Osteoblast (primary cell): ENCODE measurements around the gene TRIM42. TPM values are rescaled to one million over a fixed set of nuclear protein-coding genes. Genes with fewer than 3 reads are reported as not detected.
A peak's percentile ranks its signal among the peaks of the same experiment; 100 is the strongest.

ENCODE experiments used
- DNase-seq: peaks from one replicate; pipeline ENCODE4 v3.0.0; 2011; ENCODE audit warnings: low spot score, mixed read lengths; ENCODE audit not compliant: insufficient read length; ENCODE audit errors: missing footprints
- H2AFZ ChIP-seq: 2 replicates; pipeline ENCODE4 v1.6.0; 2011; ENCODE audit warnings: mild to moderate bottlenecking, low read length
- H3K27ac ChIP-seq: 2 replicates; pipeline ENCODE4 v1.5.1; 2011; ENCODE audit warnings: mild to moderate bottlenecking, low read depth, low read length, moderate library complexity
- H3K27me3 ChIP-seq: 2 replicates; pipeline ENCODE4 v1.6.0; 2012; ENCODE audit warnings: mild to moderate bottlenecking, control low read depth, inconsistent platforms, low read length, moderate library complexity; ENCODE audit not compliant: insufficient read depth
- H3K36me3 ChIP-seq: 2 replicates; pipeline ENCODE4 v1.5.1; 2011; ENCODE audit warnings: mild to moderate bottlenecking, low read length, control low read depth, moderate library complexity; ENCODE audit not compliant: insufficient read depth
- H3K4me1 ChIP-seq: 2 replicates; pipeline ENCODE4 v1.5.1; 2011; ENCODE audit warnings: mild to moderate bottlenecking, low read length, control low read depth, moderate library complexity; ENCODE audit not compliant: insufficient read depth
- H3K4me2 ChIP-seq: 2 replicates; pipeline ENCODE4 v1.6.0; 2011; ENCODE audit warnings: mild to moderate bottlenecking, low read length; ENCODE audit not compliant: insufficient read depth
- H3K4me3 ChIP-seq: fragments of 200-600 bp; sonication (generic); 3 replicates; pipeline ENCODE4 v1.5.1; 2012; ENCODE audit warnings: mild to moderate bottlenecking, low read length, inconsistent platforms; ENCODE audit not compliant: insufficient read depth
- H3K79me2 ChIP-seq: 2 replicates; pipeline ENCODE4 v1.6.0; 2012; ENCODE audit warnings: mild to moderate bottlenecking, low read length, control low read depth, inconsistent platforms; ENCODE audit not compliant: insufficient read depth
- H3K9me3 ChIP-seq: 2 replicates; pipeline ENCODE4 v1.5.1; 2011; ENCODE audit warnings: low read depth, low read length, control low read depth
- H4K20me1 ChIP-seq: 2 replicates; pipeline ENCODE4 v1.6.0; 2012; ENCODE audit warnings: mild to moderate bottlenecking, low read length, control low read depth; ENCODE audit not compliant: insufficient read depth
- total RNA-seq: library from RNA; depleted of rRNA; stranded (reverse); fragments of >200 nt; gene quantifications from 2 replicates; pipeline ENCODE4 v1.2.3, GENCODE V29; 2012
- TF ChIP-seq, protein P1 (sequence below): IDR thresholded peaks from 2 replicates; pipeline ENCODE4 v1.5.1; 2011; ENCODE audit warnings: mild to moderate bottlenecking, low read depth, low read length, moderate library complexity; ENCODE audit errors: extremely low read depth

TRIM42 gene
- not detected in 2 replicates for total RNA-seq

DNA sequence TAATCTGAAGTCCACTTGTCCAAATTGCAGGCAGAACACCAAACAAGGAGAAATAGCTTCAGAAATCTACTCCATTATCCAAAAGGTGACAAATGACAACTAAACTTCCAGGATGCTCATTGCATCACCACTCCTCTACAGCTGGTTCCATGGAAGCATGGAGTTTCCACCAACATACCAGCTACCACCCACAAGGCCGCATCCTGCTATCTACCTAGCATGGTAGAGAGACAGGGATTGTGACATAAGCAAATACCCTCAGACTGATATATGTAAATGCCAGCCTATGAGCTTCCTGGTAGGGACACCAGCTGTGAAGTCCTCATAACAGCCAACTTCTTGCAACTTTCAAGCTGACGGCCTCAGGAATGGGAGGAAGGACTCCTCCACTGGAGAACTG is at the start of gene TRIM42:
Gene TRIM42 (plus strand): TSS at position 301 of the 400 bp plus-strand sequence. CDS start 166 bp downstream, outside the sequence.
- Histone ChIP-seq H4K20me1 (no peaks in the 10 kb centered on the region), H3K27me3 (no peaks in the 10 kb centered on the region), H3K9me3 (no peaks in the 10 kb centered on the region), H3K4me3 (no peak within 1 kb of the TSS), H3K79me2 (no peaks in the 10 kb centered on the region), H3K4me1 (no peaks in the 10 kb centered on the region), H3K36me3 (no peaks in the 10 kb centered on the region), H3K27ac (no peak within 1 kb of the TSS), H3K4me2 (no peak within 1 kb of the TSS), H2AFZ (no peak within 1 kb of the TSS)
- DNase-seq = no peak
- TF ChIP-seq, protein P1, sequence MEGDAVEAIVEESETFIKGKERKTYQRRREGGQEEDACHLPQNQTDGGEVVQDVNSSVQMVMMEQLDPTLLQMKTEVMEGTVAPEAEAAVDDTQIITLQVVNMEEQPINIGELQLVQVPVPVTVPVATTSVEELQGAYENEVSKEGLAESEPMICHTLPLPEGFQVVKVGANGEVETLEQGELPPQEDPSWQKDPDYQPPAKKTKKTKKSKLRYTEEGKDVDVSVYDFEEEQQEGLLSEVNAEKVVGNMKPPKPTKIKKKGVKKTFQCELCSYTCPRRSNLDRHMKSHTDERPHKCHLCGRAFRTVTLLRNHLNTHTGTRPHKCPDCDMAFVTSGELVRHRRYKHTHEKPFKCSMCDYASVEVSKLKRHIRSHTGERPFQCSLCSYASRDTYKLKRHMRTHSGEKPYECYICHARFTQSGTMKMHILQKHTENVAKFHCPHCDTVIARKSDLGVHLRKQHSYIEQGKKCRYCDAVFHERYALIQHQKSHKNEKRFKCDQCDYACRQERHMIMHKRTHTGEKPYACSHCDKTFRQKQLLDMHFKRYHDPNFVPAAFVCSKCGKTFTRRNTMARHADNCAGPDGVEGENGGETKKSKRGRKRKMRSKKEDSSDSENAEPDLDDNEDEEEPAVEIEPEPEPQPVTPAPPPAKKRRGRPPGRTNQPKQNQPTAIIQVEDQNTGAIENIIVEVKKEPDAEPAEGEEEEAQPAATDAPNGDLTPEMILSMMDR = no peak

DNA sequence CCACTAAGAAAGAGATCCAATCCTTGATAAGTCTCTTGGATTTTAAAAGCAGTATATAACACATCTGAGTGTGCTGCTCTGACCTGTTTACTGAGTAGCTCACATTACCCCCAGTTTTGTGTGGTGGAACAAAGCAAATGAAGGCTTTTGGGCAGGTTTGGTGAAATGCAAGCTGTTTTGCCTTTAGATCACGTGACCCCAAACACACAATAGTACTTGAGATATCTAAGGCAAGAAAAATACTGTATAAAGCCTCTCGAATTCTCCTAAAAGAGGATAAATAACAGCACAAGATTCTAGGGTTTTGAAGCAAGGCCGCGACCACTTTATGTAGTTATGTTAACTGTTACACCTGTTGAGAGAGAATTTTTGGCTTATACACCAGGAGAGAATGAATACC is 49.3 kb upstream of the TRIM42 start:
- Histone ChIP-seq H3K4me2 (peak overlapping the region; percentile 69), H3K79me2 (no peaks in the 10 kb centered on the region), H3K27ac (peak overlapping the region; percentile 87), H3K4me3 (no peak overlapping the region), H3K9me3 (no peaks in the 10 kb centered on the region), H3K4me1 (peaks cover 36% of the 10 kb centered on the region), H3K27me3 (no peaks in the 10 kb centered on the region), H4K20me1 (no peaks in the 10 kb centered on the region), H3K36me3 (no peaks in the 10 kb centered on the region), H2AFZ (no peak overlapping the region)
- no peak for DNase-seq
- TF ChIP-seq, protein P1 = no peak

DNA sequence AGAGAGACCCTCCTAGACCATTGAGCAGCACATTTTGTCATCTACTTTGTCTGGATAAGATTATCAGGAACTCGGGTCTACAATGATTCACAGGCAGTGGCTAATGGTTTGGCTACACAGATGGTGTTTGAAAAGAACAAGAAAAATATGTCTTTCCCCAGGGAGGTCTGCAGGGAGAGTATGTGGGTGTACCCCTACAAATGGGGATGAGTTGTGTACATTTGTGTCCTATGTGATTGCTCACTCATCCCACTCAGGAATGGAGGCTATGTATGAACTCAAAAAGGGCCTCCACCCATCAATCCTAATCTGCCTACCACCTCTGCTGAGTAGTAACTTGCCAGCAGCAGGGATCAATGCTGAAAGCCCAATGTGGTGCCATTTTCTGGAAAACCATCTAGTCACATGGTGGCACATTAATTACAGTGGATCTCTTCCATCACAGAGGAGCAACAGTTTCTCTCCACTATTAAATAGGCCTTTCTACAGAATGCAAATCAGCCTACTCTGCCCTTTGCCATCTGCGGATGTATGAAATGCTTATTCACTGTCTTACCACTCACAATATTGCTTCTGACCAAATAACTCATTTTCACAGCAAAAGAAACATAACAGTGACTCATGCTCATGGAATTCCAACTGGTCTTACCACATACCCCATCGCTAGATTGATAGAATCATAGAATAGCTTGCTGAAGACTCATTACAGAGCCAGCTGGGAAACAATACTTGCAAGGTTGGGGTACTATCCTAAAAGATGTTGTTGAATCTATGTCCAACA is 48.3 kb upstream of the TRIM42 start:
- H3K9me3 ChIP-seq = no peaks in the 10 kb centered on the region
- peak overlapping the region; percentile 69 for H3K4me2 ChIP-seq
- H2AFZ ChIP-seq = peak overlapping the region; percentile 28
- H3K27me3 ChIP-seq = no peaks in the 10 kb centered on the region
- H3K4me3 ChIP-seq = peak overlapping the region; percentile 7
- peak overlapping the region; percentile 87 for H3K27ac ChIP-seq
- peak; percentile 50 for DNase-seq
- no peaks in the 10 kb centered on the region for H4K20me1 ChIP-seq
- peaks cover 36% of the 10 kb centered on the region for H3K4me1 ChIP-seq
- TF ChIP-seq, protein P1 = no peak
- H3K36me3 ChIP-seq = no peaks in the 10 kb centered on the region
- H3K79me2 ChIP-seq = no peaks in the 10 kb centered on the region

DNA sequence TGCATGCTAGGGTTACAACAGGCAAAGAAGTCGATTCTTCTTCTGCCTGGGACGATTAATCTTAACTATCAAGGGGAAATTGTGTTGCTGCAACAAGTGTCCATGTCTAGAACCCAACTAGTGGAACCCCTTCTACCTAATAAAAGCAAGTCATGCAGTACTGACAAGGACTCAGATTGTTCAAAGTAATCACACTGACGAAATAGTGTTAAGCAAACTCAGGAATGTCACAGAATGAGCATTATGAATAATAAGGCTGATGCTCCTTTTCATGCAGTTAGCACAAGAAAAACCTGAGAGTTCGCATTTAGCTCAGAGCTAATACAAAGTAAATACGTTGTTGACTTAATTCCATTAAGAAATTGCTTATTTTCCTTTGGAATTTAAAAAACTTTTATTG is 47.5 kb upstream of the TRIM42 start:
- Histone ChIP-seq H2AFZ (no peak overlapping the region), H3K9me3 (no peaks in the 10 kb centered on the region), H4K20me1 (no peaks in the 10 kb centered on the region), H3K27ac (peak overlapping the region; percentile 87), H3K4me3 (no peak overlapping the region), H3K36me3 (no peaks in the 10 kb centered on the region), H3K27me3 (no peaks in the 10 kb centered on the region), H3K4me1 (peaks cover 36% of the 10 kb centered on the region), H3K4me2 (peak overlapping the region; percentile 69), H3K79me2 (no peaks in the 10 kb centered on the region)
- TF ChIP-seq, protein P1 = no peak
- no peak for DNase-seq
